HL-60 (cell line): ENCODE measurements around the gene MROH7.

Experiments used
- DNase-seq, 2 experiments: peaks; one replicate each; pipeline ENCODE4 v3.0.0-alpha.2; 2010 to 2020; ENCODE audit warnings: low read depth in 1 of 2, low spot score in 1 of 2
- H3K27ac ChIP-seq: fragments of 250-450 bp; sonication (Bioruptor Pico); replicated peaks from 2 replicates; pipeline ENCODE4 v1.5.1; 2020; ENCODE audit warnings: mild to moderate bottlenecking, moderate library complexity
- H3K27me3 ChIP-seq: fragments of 250-450 bp; sonication (Bioruptor Pico); 2 replicates; pipeline ENCODE4 v1.5.1; 2021; ENCODE audit warnings: mild to moderate bottlenecking, moderate library complexity; ENCODE audit not compliant: insufficient read depth, poor library complexity, severe bottlenecking
- H3K4me3 ChIP-seq: replicated peaks from 2 replicates; pipeline ENCODE4 v1.5.1; 2011; ENCODE audit warnings: mild to moderate bottlenecking, control low read depth, low read length; ENCODE audit not compliant: insufficient read depth
- GABPA ChIP-seq: IDR thresholded peaks from 2 replicates; pipeline ENCODE4 v1.6.1; 2012; ENCODE audit warnings: low read depth
- POLR2AphosphoS5 ChIP-seq: IDR thresholded peaks from 2 replicates; pipeline ENCODE4 v1.6.1; 2012; ENCODE audit warnings: low read depth
- REST ChIP-seq: IDR thresholded peaks from 2 replicates; pipeline ENCODE4 v1.6.1; 2012; ENCODE audit warnings: low read depth; ENCODE audit not compliant: insufficient replicate concordance
- SPI1 ChIP-seq: IDR thresholded peaks from 2 replicates; pipeline ENCODE4 v1.6.1; 2012; ENCODE audit warnings: low read depth, mild to moderate bottlenecking, borderline replicate concordance
- TF ChIP-seq, protein P1 (sequence below): IDR thresholded peaks from one replicate; pipeline ENCODE4 v1.5.1; 2011; ENCODE audit warnings: low read length, control low read depth, inconsistent platforms; ENCODE audit not compliant: insufficient read depth

MROH7 gene

DNA sequence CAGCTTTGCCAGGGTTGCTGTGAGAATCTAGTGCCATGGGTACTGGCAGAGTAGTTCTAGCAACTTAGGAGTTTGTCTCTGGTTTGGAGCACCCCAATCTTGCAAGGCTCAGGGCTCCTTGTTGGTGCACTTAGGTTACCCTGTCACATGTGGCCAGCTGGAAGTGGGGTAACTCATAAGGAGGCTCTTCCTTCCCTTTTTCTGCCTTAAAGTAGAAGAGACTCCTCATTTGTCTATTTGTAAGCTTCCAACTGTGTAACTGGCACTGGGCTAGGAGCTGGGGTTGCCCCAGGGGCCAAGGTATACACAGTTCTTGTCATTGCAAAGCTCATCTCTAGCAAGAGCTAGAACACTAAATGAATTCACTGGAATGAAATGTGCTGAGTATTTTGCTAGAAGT, 10.6 kb downstream of the MROH7 start:
- DNase-seq = peak; percentile 37 to 88
- Histone ChIP-seq H3K27me3 (no peaks in the 10 kb centered on the region), H3K4me3 (no peak overlapping the region), H3K27ac (peak overlapping the region; percentile 79)
- TF ChIP-seq POLR2AphosphoS5 (no peak), SPI1 (peak; percentile 63; the same call in 1 of the 2 replicates)

GRCh38 chr1:54653036-54653435, 11.4 kb downstream of the MROH7 start:
- no peak overlapping the region for H3K4me3 ChIP-seq
- no peaks in the 10 kb centered on the region for H3K27me3 ChIP-seq
- H3K27ac ChIP-seq = peak overlapping the region; percentile 79
- no peak for TF ChIP-seq POLR2AphosphoS5
- no peak for TF ChIP-seq REST
- TF ChIP-seq, protein P1, sequence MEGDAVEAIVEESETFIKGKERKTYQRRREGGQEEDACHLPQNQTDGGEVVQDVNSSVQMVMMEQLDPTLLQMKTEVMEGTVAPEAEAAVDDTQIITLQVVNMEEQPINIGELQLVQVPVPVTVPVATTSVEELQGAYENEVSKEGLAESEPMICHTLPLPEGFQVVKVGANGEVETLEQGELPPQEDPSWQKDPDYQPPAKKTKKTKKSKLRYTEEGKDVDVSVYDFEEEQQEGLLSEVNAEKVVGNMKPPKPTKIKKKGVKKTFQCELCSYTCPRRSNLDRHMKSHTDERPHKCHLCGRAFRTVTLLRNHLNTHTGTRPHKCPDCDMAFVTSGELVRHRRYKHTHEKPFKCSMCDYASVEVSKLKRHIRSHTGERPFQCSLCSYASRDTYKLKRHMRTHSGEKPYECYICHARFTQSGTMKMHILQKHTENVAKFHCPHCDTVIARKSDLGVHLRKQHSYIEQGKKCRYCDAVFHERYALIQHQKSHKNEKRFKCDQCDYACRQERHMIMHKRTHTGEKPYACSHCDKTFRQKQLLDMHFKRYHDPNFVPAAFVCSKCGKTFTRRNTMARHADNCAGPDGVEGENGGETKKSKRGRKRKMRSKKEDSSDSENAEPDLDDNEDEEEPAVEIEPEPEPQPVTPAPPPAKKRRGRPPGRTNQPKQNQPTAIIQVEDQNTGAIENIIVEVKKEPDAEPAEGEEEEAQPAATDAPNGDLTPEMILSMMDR = no peak
- no peak for TF ChIP-seq GABPA
- no peak for TF ChIP-seq SPI1
- no peak for DNase-seq

- TF ChIP-seq, protein P1 = no peak
- TF ChIP-seq GABPA (no peak), REST (no peak)
- DNase-seq = no peak
- no peak overlapping the region for H3K4me3 ChIP-seq
- no peak overlapping the region for H3K27ac ChIP-seq
- H3K27me3 ChIP-seq = no peaks in the 10 kb centered on the region
Observed at GRCh38 chr1:54658164-54658913, 16.8 kb downstream of the MROH7 start.

- Histone ChIP-seq H3K27me3 (no peaks in the 10 kb centered on the region), H3K4me3 (no peak overlapping the region), H3K27ac (no peak overlapping the region)
- no peak for DNase-seq
- TF ChIP-seq, protein P1 = no peak
- TF ChIP-seq SPI1 (no peak), REST (no peak), GABPA (no peak), POLR2AphosphoS5 (no peak)
Observed at GRCh38 chr1:54663725-54664124, 22.1 kb downstream of the MROH7 start.
